ENCODE measurements around the gene TIAM2.

DNA sequence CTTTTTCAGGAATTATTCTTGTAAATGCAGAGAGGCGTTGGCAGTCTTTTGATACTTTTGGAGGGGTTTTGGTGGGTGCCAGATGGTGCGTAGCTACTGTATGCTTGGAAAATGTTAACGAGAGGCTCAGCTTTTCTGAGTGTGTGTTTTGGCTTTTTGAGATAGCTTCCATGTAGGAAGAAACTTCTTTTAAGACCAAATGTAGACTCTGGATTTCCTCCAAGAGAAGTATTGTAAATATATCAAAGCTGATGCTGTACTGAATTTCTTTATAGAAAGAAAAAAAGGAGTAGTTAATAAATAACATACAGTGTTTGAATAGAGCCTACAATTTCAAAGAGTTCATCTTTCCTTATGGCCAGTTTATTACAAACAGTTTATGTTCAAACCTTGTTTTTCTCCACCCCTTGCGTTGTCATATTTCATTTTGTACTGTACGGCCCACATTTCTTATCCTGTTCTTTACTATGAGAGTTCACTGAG lies 16.7 kb downstream of the TIAM2 start:
- TF ChIP-seq CTCF (IDR thresholded peaks at IDR 0.05): no peak
- TF ChIP-seq POLR2AphosphoS5 (IDR thresholded peaks at IDR 0.05): no peak
- no peak for TF ChIP-seq POLR2A (IDR thresholded peaks at IDR 0.05)
- TF ChIP-seq EP300 (IDR thresholded peaks at IDR 0.05): no peak
